OCI-LY1 (cell line): ENCODE measurements around the gene TMEM200A.

Source experiments
- CTCF ChIP-seq: fragments of 200-600 bp; sonication (generic), shearing (Covaris generic); IDR thresholded peaks from 2 replicates; pipeline ENCODE4 v1.5.1; 2017; ENCODE audit warnings: mild to moderate bottlenecking, antibody characterized with exemption, low read length, moderate library complexity, mixed read lengths
- EZH2 ChIP-seq: fragments of 200-600 bp; sonication (generic), shearing (Covaris generic); IDR thresholded peaks from 2 replicates; pipeline ENCODE4 v1.8.0; 2017; ENCODE audit warnings: borderline replicate concordance, mixed run types, mild to moderate bottlenecking, antibody characterized with exemption, low read length, moderate library complexity, mixed read lengths

DNA sequence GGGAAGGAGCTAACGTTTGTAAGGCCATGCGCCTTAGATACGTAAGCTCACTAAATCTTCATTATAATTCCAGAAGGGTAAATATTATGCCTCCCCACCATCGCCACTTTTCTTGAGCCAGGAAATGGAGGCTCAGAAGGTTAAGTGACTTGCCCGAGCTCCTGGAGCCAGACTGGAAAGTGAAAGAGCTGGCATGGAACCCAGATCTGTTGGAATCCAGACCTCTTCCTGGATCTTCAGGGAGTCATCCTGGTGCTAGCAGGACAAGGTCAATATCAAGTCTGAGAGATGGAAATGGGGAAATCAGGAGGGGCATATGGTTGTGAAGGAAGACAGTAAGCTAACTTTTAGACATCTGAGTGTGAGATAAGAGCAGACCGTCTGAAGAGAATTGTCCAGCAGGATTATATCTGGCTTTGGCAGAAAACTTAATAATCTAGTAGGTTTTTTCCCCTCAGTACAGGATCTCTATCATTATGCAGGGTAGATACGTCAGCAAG lies 6.2 kb downstream of the TMEM200A start:
- TF ChIP-seq CTCF (no peak), EZH2 (no peak)
